Measurements from ENCODE around the gene EIF4H.
"Not testable (repeated sequence)": the region's sequence is repeated elsewhere in the genome, so short reads cannot be mapped to it uniquely, and the experiment has no call there.

The EIF4H gene

GRCh38 chr7:74208241-74208640 is 34.1 kb downstream of the EIF4H start:
- not testable (repeated sequence) for H3K27me3 ChIP-seq (ENCODE audit: control insufficient read depth, insufficient read depth, low read length); H3K4me3 ChIP-seq (ENCODE audit: low read length); H3K9ac ChIP-seq (ENCODE audit: low read length); H3K27ac ChIP-seq (ENCODE audit: low read depth, low read length); H3K36me3 ChIP-seq (ENCODE audit: control insufficient read depth, insufficient read depth, low read length); H3K4me1 ChIP-seq (ENCODE audit: control insufficient read depth, insufficient read depth, low read length)

GRCh38 chr7:74212661-74213060 is 38.5 kb downstream of the EIF4H start:
- no peaks in the 10 kb centered on the region for H3K36me3 ChIP-seq (ENCODE audit: control insufficient read depth, insufficient read depth, low read length)
- H3K27ac ChIP-seq (ENCODE audit: low read depth, low read length) = no peak overlapping the region
- H3K27me3 ChIP-seq (ENCODE audit: control insufficient read depth, insufficient read depth, low read length) = no peaks in the 10 kb centered on the region
- no peak overlapping the region for H3K4me3 ChIP-seq (ENCODE audit: low read length)
- H3K4me1 ChIP-seq (ENCODE audit: control insufficient read depth, insufficient read depth, low read length) = no peaks in the 10 kb centered on the region
- no peak overlapping the region for H3K9ac ChIP-seq (ENCODE audit: low read length)

GRCh38 chr7:74214816-74215630 is 40.9 kb downstream of the EIF4H start:
- no peak overlapping the region for H3K4me3 ChIP-seq (ENCODE audit: low read length)
- no peak overlapping the region for H3K27ac ChIP-seq (ENCODE audit: low read depth, low read length)
- no peaks in the 10 kb centered on the region for H3K36me3 ChIP-seq (ENCODE audit: control insufficient read depth, insufficient read depth, low read length)
- H3K4me1 ChIP-seq (ENCODE audit: control insufficient read depth, insufficient read depth, low read length) = no peaks in the 10 kb centered on the region
- no peak overlapping the region for H3K9ac ChIP-seq (ENCODE audit: low read length)
- H3K27me3 ChIP-seq (ENCODE audit: control insufficient read depth, insufficient read depth, low read length) = no peaks in the 10 kb centered on the region

- Histone ChIP-seq H3K27me3 (ENCODE audit: control insufficient read depth, insufficient read depth, low read length) (no peaks in the 10 kb centered on the region), H3K4me1 (ENCODE audit: control insufficient read depth, insufficient read depth, low read length) (no peaks in the 10 kb centered on the region), H3K36me3 (ENCODE audit: control insufficient read depth, insufficient read depth, low read length) (no peaks in the 10 kb centered on the region), H3K9ac (ENCODE audit: low read length) (no peak overlapping the region), H3K4me3 (ENCODE audit: low read length) (no peak overlapping the region), H3K27ac (ENCODE audit: low read depth, low read length) (no peak overlapping the region)
These were observed 41.8 kb downstream of the EIF4H start for GRCh38 chr7:74215921-74216320.

- H3K4me3 ChIP-seq (ENCODE audit: low read length) = no peak overlapping the region
- no peak overlapping the region for H3K9ac ChIP-seq (ENCODE audit: low read length)
- no peaks in the 10 kb centered on the region for H3K4me1 ChIP-seq (ENCODE audit: control insufficient read depth, insufficient read depth, low read length)
- H3K36me3 ChIP-seq (ENCODE audit: control insufficient read depth, insufficient read depth, low read length) = no peaks in the 10 kb centered on the region
- no peaks in the 10 kb centered on the region for H3K27me3 ChIP-seq (ENCODE audit: control insufficient read depth, insufficient read depth, low read length)
- no peak overlapping the region for H3K27ac ChIP-seq (ENCODE audit: low read depth, low read length)
These were observed 42.2 kb downstream of the EIF4H start for GRCh38 chr7:74216361-74216761.

- Histone ChIP-seq H3K27ac (ENCODE audit: low read depth, low read length) (no peak overlapping the region), H3K4me3 (ENCODE audit: low read length) (no peak overlapping the region), H3K9ac (ENCODE audit: low read length) (no peak overlapping the region), H3K4me1 (ENCODE audit: control insufficient read depth, insufficient read depth, low read length) (no peaks in the 10 kb centered on the region), H3K27me3 (ENCODE audit: control insufficient read depth, insufficient read depth, low read length) (no peaks in the 10 kb centered on the region), H3K36me3 (ENCODE audit: control insufficient read depth, insufficient read depth, low read length) (no peaks in the 10 kb centered on the region)
These were observed 43.5 kb downstream of the EIF4H start for GRCh38 chr7:74217455-74218342.

- Histone ChIP-seq H3K36me3 (ENCODE audit: control insufficient read depth, insufficient read depth, low read length) (no peaks in the 10 kb centered on the region), H3K9ac (ENCODE audit: low read length) (no peak overlapping the region), H3K4me1 (ENCODE audit: control insufficient read depth, insufficient read depth, low read length) (no peaks in the 10 kb centered on the region), H3K4me3 (ENCODE audit: low read length) (no peak overlapping the region), H3K27me3 (ENCODE audit: control insufficient read depth, insufficient read depth, low read length) (no peaks in the 10 kb centered on the region), H3K27ac (ENCODE audit: low read depth, low read length) (no peak overlapping the region)
These were observed 44.2 kb downstream of the EIF4H start for GRCh38 chr7:74218343-74218698.

GRCh38 chr7:74219416-74219815 is 45.3 kb downstream of the EIF4H start:
- Histone ChIP-seq H3K27ac (ENCODE audit: low read depth, low read length) (no peak overlapping the region), H3K36me3 (ENCODE audit: control insufficient read depth, insufficient read depth, low read length) (no peaks in the 10 kb centered on the region), H3K4me3 (ENCODE audit: low read length) (no peak overlapping the region), H3K27me3 (ENCODE audit: control insufficient read depth, insufficient read depth, low read length) (no peaks in the 10 kb centered on the region), H3K9ac (ENCODE audit: low read length) (no peak overlapping the region), H3K4me1 (ENCODE audit: control insufficient read depth, insufficient read depth, low read length) (no peaks in the 10 kb centered on the region)

GRCh38 chr7:74220229-74220628 is 46.1 kb downstream of the EIF4H start:
- Histone ChIP-seq H3K9ac (ENCODE audit: low read length) (no peak overlapping the region), H3K4me1 (ENCODE audit: control insufficient read depth, insufficient read depth, low read length) (no peaks in the 10 kb centered on the region), H3K27ac (ENCODE audit: low read depth, low read length) (no peak overlapping the region), H3K36me3 (ENCODE audit: control insufficient read depth, insufficient read depth, low read length) (no peaks in the 10 kb centered on the region), H3K27me3 (ENCODE audit: control insufficient read depth, insufficient read depth, low read length) (no peaks in the 10 kb centered on the region), H3K4me3 (ENCODE audit: low read length) (no peak overlapping the region)

- no peaks in the 10 kb centered on the region for H3K36me3 ChIP-seq (ENCODE audit: control insufficient read depth, insufficient read depth, low read length)
- no peak overlapping the region for H3K4me3 ChIP-seq (ENCODE audit: low read length)
- no peaks in the 10 kb centered on the region for H3K4me1 ChIP-seq (ENCODE audit: control insufficient read depth, insufficient read depth, low read length)
- H3K27ac ChIP-seq (ENCODE audit: low read depth, low read length) = no peak overlapping the region
- H3K9ac ChIP-seq (ENCODE audit: low read length) = no peak overlapping the region
- no peaks in the 10 kb centered on the region for H3K27me3 ChIP-seq (ENCODE audit: control insufficient read depth, insufficient read depth, low read length)
These were observed 47.6 kb downstream of the EIF4H start for GRCh38 chr7:74221713-74222112.

- no peaks in the 10 kb centered on the region for H3K36me3 ChIP-seq (ENCODE audit: control insufficient read depth, insufficient read depth, low read length)
- H3K4me1 ChIP-seq (ENCODE audit: control insufficient read depth, insufficient read depth, low read length) = no peaks in the 10 kb centered on the region
- no peak overlapping the region for H3K9ac ChIP-seq (ENCODE audit: low read length)
- no peak overlapping the region for H3K27ac ChIP-seq (ENCODE audit: low read depth, low read length)
- no peaks in the 10 kb centered on the region for H3K27me3 ChIP-seq (ENCODE audit: control insufficient read depth, insufficient read depth, low read length)
- no peak overlapping the region for H3K4me3 ChIP-seq (ENCODE audit: low read length)
These were observed 48.9 kb downstream of the EIF4H start for GRCh38 chr7:74222851-74223710.

All from rectal smooth muscle tissue (tissue), 1 donor.